ENCODE results near the gene C1orf35.

GRCh38 chr1:228082214-228082917 is 20.8 kb downstream of the C1orf35 start, which contains the start of gene ARF1:
- TF ChIP-seq, protein P1, sequence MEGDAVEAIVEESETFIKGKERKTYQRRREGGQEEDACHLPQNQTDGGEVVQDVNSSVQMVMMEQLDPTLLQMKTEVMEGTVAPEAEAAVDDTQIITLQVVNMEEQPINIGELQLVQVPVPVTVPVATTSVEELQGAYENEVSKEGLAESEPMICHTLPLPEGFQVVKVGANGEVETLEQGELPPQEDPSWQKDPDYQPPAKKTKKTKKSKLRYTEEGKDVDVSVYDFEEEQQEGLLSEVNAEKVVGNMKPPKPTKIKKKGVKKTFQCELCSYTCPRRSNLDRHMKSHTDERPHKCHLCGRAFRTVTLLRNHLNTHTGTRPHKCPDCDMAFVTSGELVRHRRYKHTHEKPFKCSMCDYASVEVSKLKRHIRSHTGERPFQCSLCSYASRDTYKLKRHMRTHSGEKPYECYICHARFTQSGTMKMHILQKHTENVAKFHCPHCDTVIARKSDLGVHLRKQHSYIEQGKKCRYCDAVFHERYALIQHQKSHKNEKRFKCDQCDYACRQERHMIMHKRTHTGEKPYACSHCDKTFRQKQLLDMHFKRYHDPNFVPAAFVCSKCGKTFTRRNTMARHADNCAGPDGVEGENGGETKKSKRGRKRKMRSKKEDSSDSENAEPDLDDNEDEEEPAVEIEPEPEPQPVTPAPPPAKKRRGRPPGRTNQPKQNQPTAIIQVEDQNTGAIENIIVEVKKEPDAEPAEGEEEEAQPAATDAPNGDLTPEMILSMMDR (IDR thresholded peaks at IDR 0.05), result peak in 2 of 4 donors; percentile 18 to 43
- TF ChIP-seq POLR2A (IDR thresholded peaks at IDR 0.05), result peak; percentile 88
